ENCODE data around the gene SH3BP4. TPM values are rescaled to one million over a fixed set of nuclear protein-coding genes. Genes with fewer than 3 reads are reported as not detected.

SH3BP4 gene
- total and polyA plus RNA-seq, 4 donors, result 4.1 to 18.4 (median 12.2) TPM

- no peaks in the 10 kb centered on the region for H3K36me3 ChIP-seq (ENCODE audit: control insufficient read depth in 4 of 4, insufficient read depth in 3 of 4, low read depth in 1 of 4, low read length in 3 of 4)
- 93% methylated on average over 7 of the region's 7 CpGs for WGBS
- H3K4me3 ChIP-seq (ENCODE audit: low read depth in 1 of 3, low read length in 3 of 3), result no peak overlapping the region
- no peak overlapping the region for H3K9ac ChIP-seq (ENCODE audit: low read depth in 1 of 2, low read length in 2 of 2)
- no peak for DNase-seq (ENCODE audit: low spot score)
- no peaks in the 10 kb centered on the region for H3K27me3 ChIP-seq (ENCODE audit: control insufficient read depth in 4 of 4, insufficient read depth in 4 of 4, low read length in 3 of 4)
- no peak overlapping the region for H3K27ac ChIP-seq (ENCODE audit: low read depth in 1 of 2, low read length in 2 of 2)
- TF ChIP-seq EGR1 (IDR thresholded peaks at IDR 0.05; ENCODE audit: low read depth in 2 of 2) (no peak), MAX (IDR thresholded peaks at IDR 0.05) (no peak), RXRA (IDR thresholded peaks at IDR 0.05) (no peak), JUND (IDR thresholded peaks at IDR 0.05) (no peak), SP1 (IDR thresholded peaks at IDR 0.05) (no peak), FOXA1 (IDR thresholded peaks at IDR 0.05) (no peak), FOXA2 (IDR thresholded peaks at IDR 0.05) (no peak), CTCF (IDR thresholded peaks at IDR 0.05; ENCODE audit: low read depth, low read length, missing input control) (no peak), GABPA (IDR thresholded peaks at IDR 0.05 in 1 of 2, conservative IDR thresholded peaks at IDR 0.05 in 1 of 2) (no peak), HNF4G (IDR thresholded peaks at IDR 0.05) (no peak), RAD21 (IDR thresholded peaks at IDR 0.05) (no peak), NR2F2 (IDR thresholded peaks at IDR 0.05) (no peak), YY1 (IDR thresholded peaks at IDR 0.05) (no peak), REST (IDR thresholded peaks at IDR 0.05) (no peak), TAF1 (conservative IDR thresholded peaks at IDR 0.05) (no peak), ZBTB33 (IDR thresholded peaks at IDR 0.05) (no peak), HNF4A (conservative IDR thresholded peaks at IDR 0.05) (no peak), ATF3 (IDR thresholded peaks at IDR 0.05) (no peak)
- no peaks in the 10 kb centered on the region for H3K9me3 ChIP-seq (ENCODE audit: control insufficient read depth in 4 of 4, low read length in 3 of 4)
- peaks cover 0 to 27% (median 16%) of the 10 kb centered on the region in 4 donors for H3K4me1 ChIP-seq (ENCODE audit: control insufficient read depth in 4 of 4, insufficient read depth in 4 of 4, low read length in 3 of 4)
These were observed 1.4 kb upstream of the SH3BP4 start for GRCh38 chr2:234950435-234950729.
